Measurements from ENCODE around the gene COL23A1. TPM values are rescaled to one million over a fixed set of nuclear protein-coding genes. Genes with fewer than 3 reads are reported as not detected.

COL23A1 gene
- polyA plus RNA-seq, 3 donors = 0.11 to 0.21 TPM; not detected in 1

- intact Hi-C loops (cut with micrococcal nuclease) = no loop called here
- TF ChIP-seq CTCF (IDR thresholded peaks at IDR 0.05) = no peak
Measured at GRCh38 chr5:178432421-178433272, 157.5 kb downstream of the COL23A1 start.

GRCh38 chr5:178431782-178432165, 158.4 kb downstream of the COL23A1 start:
- Histone ChIP-seq H2AFZ (ENCODE audit: insufficient read depth, low read depth, low read length, poor library complexity, severe bottlenecking) (no peak overlapping the region), H3K4me3 (replicated peaks in 1 of 3; ENCODE audit: low read depth in 2 of 3, low read length in 3 of 3) (no peak overlapping the region), H3K9me3 (replicated peaks in 1 of 2; ENCODE audit: control insufficient read depth in 1 of 2, insufficient read depth in 1 of 2, low read length in 2 of 2) (peaks cover 0 to 4% of the 10 kb centered on the region in 2 donors), H4K20me1 (ENCODE audit: insufficient read depth, low read length) (no peaks in the 10 kb centered on the region), H3K9ac (ENCODE audit: insufficient read depth, low read length, poor library complexity, severe bottlenecking) (no peak overlapping the region), H3K4me2 (replicated peaks; ENCODE audit: extremely low read depth, low read length, poor library complexity, severe bottlenecking) (no peak overlapping the region), H3K4me1 (ENCODE audit: control insufficient read depth in 1 of 2, insufficient read depth in 2 of 2, low read length in 2 of 2) (peaks cover 0 to 2% of the 10 kb centered on the region in 2 donors), H3K27me3 (ENCODE audit: control insufficient read depth in 2 of 2, insufficient read depth in 2 of 2, low read length in 2 of 2) (no peaks in the 10 kb centered on the region), H3K36me3 (replicated peaks in 1 of 2; ENCODE audit: control insufficient read depth in 1 of 2, insufficient read depth in 2 of 2, low read length in 2 of 2) (no peaks in the 10 kb centered on the region), H3K79me2 (ENCODE audit: insufficient read depth, low read length) (no peaks in the 10 kb centered on the region), H3K27ac (ENCODE audit: low read depth in 1 of 2, low read length in 2 of 2) (no peak overlapping the region)
- TF ChIP-seq CTCF (IDR thresholded peaks at IDR 0.05) = no peak
- H3K4me3 Mint-ChIP-seq = no peak overlapping the region
- DNase-seq = no peak
- no peaks in the 10 kb centered on the region for H3K36me3 Mint-ChIP-seq
- intact Hi-C loops (cut with micrococcal nuclease) = no loop called here
- WGBS (ENCODE audit: insufficient coverage) = 100% methylated on average over 2 of the region's 5 CpGs
- H3K27ac Mint-ChIP-seq = no peak overlapping the region
- peaks cover 7% of the 10 kb centered on the region for H3K4me1 Mint-ChIP-seq
- no peaks in the 10 kb centered on the region for H3K27me3 Mint-ChIP-seq (ENCODE audit: low read depth in 3 of 3)
- peaks cover 0 to 9% (median 6%) of the 10 kb centered on the region in 7 donors for H3K9me3 Mint-ChIP-seq

More at GRCh38 chr5:178432421-178433272, 157.5 kb downstream of the COL23A1 start:
- no peak overlapping the region for H3K4me2 ChIP-seq (replicated peaks; ENCODE audit: extremely low read depth, low read length, poor library complexity, severe bottlenecking)
- H3K27me3 Mint-ChIP-seq (ENCODE audit: low read depth in 3 of 3) = no peaks in the 10 kb centered on the region
- peaks cover 0 to 2% of the 10 kb centered on the region in 2 donors for H3K4me1 ChIP-seq (ENCODE audit: control insufficient read depth in 1 of 2, insufficient read depth in 2 of 2, low read length in 2 of 2)
- H3K36me3 ChIP-seq (replicated peaks in 1 of 2; ENCODE audit: control insufficient read depth in 1 of 2, insufficient read depth in 2 of 2, low read length in 2 of 2) = no peaks in the 10 kb centered on the region
- H3K4me1 Mint-ChIP-seq = peaks cover 7% of the 10 kb centered on the region
- no peak overlapping the region for H3K4me3 ChIP-seq (replicated peaks in 1 of 3; ENCODE audit: low read depth in 2 of 3, low read length in 3 of 3)
- H2AFZ ChIP-seq (ENCODE audit: insufficient read depth, low read depth, low read length, poor library complexity, severe bottlenecking) = peak overlapping the region; percentile 6
- no peak for DNase-seq
- H3K9ac ChIP-seq (ENCODE audit: insufficient read depth, low read length, poor library complexity, severe bottlenecking) = no peak overlapping the region
- H3K27ac ChIP-seq (ENCODE audit: low read depth in 1 of 2, low read length in 2 of 2) = no peak overlapping the region
- no peaks in the 10 kb centered on the region for H3K36me3 Mint-ChIP-seq
- H3K79me2 ChIP-seq (ENCODE audit: insufficient read depth, low read length) = no peaks in the 10 kb centered on the region
- H4K20me1 ChIP-seq (ENCODE audit: insufficient read depth, low read length) = no peaks in the 10 kb centered on the region
- peaks cover 0 to 9% (median 6%) of the 10 kb centered on the region in 7 donors for H3K9me3 Mint-ChIP-seq
- no peaks in the 10 kb centered on the region for H3K27me3 ChIP-seq (ENCODE audit: control insufficient read depth in 2 of 2, insufficient read depth in 2 of 2, low read length in 2 of 2)
- peak overlapping the region in 1 of 7 donors; percentile 64 for H3K27ac Mint-ChIP-seq
- 56% methylated on average over 8 of the region's 12 CpGs for WGBS (ENCODE audit: insufficient coverage)
- no peak overlapping the region for H3K4me3 Mint-ChIP-seq
- peaks cover 0 to 4% of the 10 kb centered on the region in 2 donors for H3K9me3 ChIP-seq (replicated peaks in 1 of 2; ENCODE audit: control insufficient read depth in 1 of 2, insufficient read depth in 1 of 2, low read length in 2 of 2)
